PC-3 (cell line): ENCODE results near the gene KCTD17. TPM values are rescaled to one million over a fixed set of nuclear protein-coding genes. Genes with fewer than 3 reads are reported as not detected.
A peak's percentile ranks its signal among the peaks of the same experiment; 100 is the strongest.

Source experiments
- ATAC-seq: fragments of 200-7000 bp; cut with Tn5 transposase; 2 replicates; pipeline ENCODE4 v1.9.1; 2020; ENCODE audit warnings: mild to moderate bottlenecking, moderate library complexity
- BruUV-seq: library from RNA; stranded (reverse); fragments of 400-500 nt; replicated peaks from 2 replicates; lab custom pipeline; 2021; lab: Mats Ljungman, UMichigan
- CTCF ChIA-PET: fragments of 300-600 bp; sonication (Branson Sonifier 250); formaldehyde crosslinking; loops from one replicate; lab custom pipeline; 2022; ENCODE audit warnings: antibody characterized with exemption; lab: Charles Lee
- POLR2A ChIA-PET: fragments of 300-600 bp; sonication (Branson Sonifier 250); formaldehyde crosslinking; loops from one replicate; lab custom pipeline; 2022; ENCODE audit warnings: antibody characterized with exemption; ENCODE audit not compliant: unreplicated experiment; lab: Charles Lee
- DNase-seq: peaks from one replicate; pipeline ENCODE4 v3.0.0-alpha.2; 2015
- H2AFZ ChIP-seq: fragments of 300-600 bp; sonication (generic); 2 replicates; pipeline ENCODE4 v1.6.0; 2016; ENCODE audit warnings: antibody characterized with exemption, low read length
- H3F3A ChIP-seq: fragments of 300-600 bp; sonication (generic); one replicate; pipeline ENCODE4 v1.6.0; 2017; ENCODE audit warnings: antibody characterized with exemption, low read length, control low read depth, mild to moderate bottlenecking; ENCODE audit not compliant: unreplicated experiment
- H3K27ac ChIP-seq: fragments of 300-600 bp; sonication (generic); 2 replicates; pipeline ENCODE4 v1.5.1; 2016; ENCODE audit warnings: mild to moderate bottlenecking, low read length
- H3K27me3 ChIP-seq: fragments of 300-600 bp; sonication (generic); 2 replicates; pipeline ENCODE4 v1.6.1; 2016; ENCODE audit warnings: low read length, mixed read lengths
- H3K36me3 ChIP-seq: fragments of 300-600 bp; sonication (generic); 2 replicates; pipeline ENCODE4 v1.6.1; 2016; ENCODE audit warnings: low read depth, mixed run types, low read length, mixed read lengths
- H3K4me1 ChIP-seq: fragments of 300-600 bp; sonication (generic); 2 replicates; pipeline ENCODE4 v1.5.1; 2016; ENCODE audit warnings: low read length; ENCODE audit not compliant: insufficient read depth
- H3K4me2 ChIP-seq: fragments of 300-600 bp; sonication (generic); 2 replicates; pipeline ENCODE4 v1.6.0; 2016; ENCODE audit warnings: low read length
- H3K4me3 ChIP-seq: fragments of 300-600 bp; sonication (generic); 2 replicates; pipeline ENCODE4 v1.5.1; 2016; ENCODE audit warnings: mild to moderate bottlenecking, low read length, mixed read lengths
- H3K79me2 ChIP-seq: fragments of 300-600 bp; sonication (generic); 2 replicates; pipeline ENCODE4 v1.6.1; 2017; ENCODE audit warnings: low read length, mixed read lengths
- H3K9ac ChIP-seq: fragments of 300-600 bp; sonication (generic); 2 replicates; pipeline ENCODE4 v1.6.0; 2016; ENCODE audit warnings: mild to moderate bottlenecking, low read length
- H3K9me2 ChIP-seq: fragments of 300-600 bp; sonication (generic); replicated peaks from 2 replicates; pipeline ENCODE4 v1.6.1; 2016; ENCODE audit warnings: mixed run types, low read length, mixed read lengths
- H3K9me3 ChIP-seq: fragments of 300-600 bp; sonication (generic); 2 replicates; pipeline ENCODE4 v1.6.1; 2016; ENCODE audit warnings: low read length, mixed read lengths
- H4K20me1 ChIP-seq: fragments of 300-600 bp; sonication (generic); 2 replicates; pipeline ENCODE4 v1.6.1; 2016; ENCODE audit warnings: low read length, mixed read lengths
- CTCF ChIP-seq: fragments of 300-600 bp; sonication (generic); conservative IDR thresholded peaks from 2 replicates; pipeline ENCODE4 v1.5.1; 2017; ENCODE audit warnings: antibody characterized with exemption, low read depth, mild to moderate bottlenecking, low read length
- EZH2 ChIP-seq: fragments of 300-600 bp; sonication (generic); IDR thresholded peaks from one replicate; pipeline ENCODE4 v1.6.1; 2017; ENCODE audit warnings: antibody characterized with exemption, mild to moderate bottlenecking, low read length; ENCODE audit not compliant: unreplicated experiment
- EZH2phosphoT487 ChIP-seq: fragments of 300-600 bp; sonication (generic); IDR thresholded peaks from 2 replicates; pipeline ENCODE4 v1.6.1; 2018; ENCODE audit warnings: mild to moderate bottlenecking, antibody characterized with exemption, low read length, borderline replicate concordance
- intact Hi-C: fragments of 100-400 bp; cut with micrococcal nuclease; formaldehyde crosslinking; loops from 2 replicates; pipeline ENCODE4 v1.9.0; 2023
- total RNA-seq: library from RNA; depleted of rRNA; stranded (reverse); fragments of >200 nt; gene quantifications from 2 replicates; pipeline ENCODE4 v1.2.3, GENCODE V29; 2014

Gene KCTD17
- total RNA-seq, 1 experiment from 2014 or later = 25.9 TPM

- CTCF ChIA-PET = no interaction called here
- ATAC-seq (no peak), DNase-seq (peak; percentile 31)
- no peaks in the 10 kb centered on the region for H3K36me3 ChIP-seq
- no peak overlapping the region for H3K9ac ChIP-seq
- no peak overlapping the region for H3K27ac ChIP-seq
- H3K4me1 ChIP-seq = peaks cover 7% of the 10 kb centered on the region; the same call in 1 of the 2 replicates
- TF ChIP-seq EZH2 = no peak
- TF ChIP-seq EZH2phosphoT487 = no peak
- peak; percentile 70 for TF ChIP-seq CTCF
- H3K27me3 ChIP-seq = no peaks in the 10 kb centered on the region
- BruUV-seq = no TSS peak
- H3K79me2 ChIP-seq = peaks cover 28% of the 10 kb centered on the region
- H3F3A ChIP-seq = no peaks in the 10 kb centered on the region
- H3K9me2 ChIP-seq = no peaks in the 10 kb centered on the region
- no peak overlapping the region for H3K4me3 ChIP-seq
- H3K9me3 ChIP-seq = no peaks in the 10 kb centered on the region
- H4K20me1 ChIP-seq = no peaks in the 10 kb centered on the region
- POLR2A ChIA-PET = no interaction called here
- intact Hi-C loops = no loop called here
- H3K4me2 ChIP-seq = no peak overlapping the region
- H2AFZ ChIP-seq = no peak overlapping the region
Observed at GRCh38 chr22:37021710-37022482, 29.6 kb upstream of the KCTD17 start.

- BruUV-seq = no TSS peak
- POLR2A ChIA-PET = no interaction called here
- no peak overlapping the region for H3K9ac ChIP-seq
- no peaks in the 10 kb centered on the region for H3K36me3 ChIP-seq
- H4K20me1 ChIP-seq = no peaks in the 10 kb centered on the region
- H3K9me3 ChIP-seq = no peaks in the 10 kb centered on the region
- H3F3A ChIP-seq = no peaks in the 10 kb centered on the region
- no peaks in the 10 kb centered on the region for H3K9me2 ChIP-seq
- H3K79me2 ChIP-seq = peaks cover 28% of the 10 kb centered on the region
- H3K4me3 ChIP-seq = no peak overlapping the region
- CTCF ChIA-PET = no interaction called here
- H3K27me3 ChIP-seq = no peaks in the 10 kb centered on the region
- intact Hi-C loops = no loop called here
- H3K4me2 ChIP-seq = no peak overlapping the region
- ATAC-seq (no peak), DNase-seq (no peak)
- H3K27ac ChIP-seq = no peak overlapping the region
- H3K4me1 ChIP-seq = peaks cover 7% of the 10 kb centered on the region; the same call in 1 of the 2 replicates
- no peak overlapping the region for H2AFZ ChIP-seq
- no peak for TF ChIP-seq EZH2phosphoT487
- no peak for TF ChIP-seq CTCF
- TF ChIP-seq EZH2 = no peak
Observed at GRCh38 chr22:37022483-37023337, 28.8 kb upstream of the KCTD17 start.
